K562 (cell line): ENCODE results near the gene PLAAT1. TPM values are rescaled to one million over a fixed set of nuclear protein-coding genes. Genes with fewer than 3 reads are reported as not detected.

Experiments
- ATF6 ChIP-seq: sonication (generic); formaldehyde crosslinking; IDR thresholded peaks from 2 replicates; pipeline ENCODE4 v1.4.0; 2020; ENCODE audit warnings: mild to moderate bottlenecking, missing genetic modification reagents
- KLF10 ChIP-seq: fragments of 250-450 bp; sonication (Bioruptor Pico); IDR thresholded peaks from 2 replicates; pipeline ENCODE4 v1.6.1; 2021; ENCODE audit warnings: matching md5 sums
- ZHX1 ChIP-seq: fragments of 150-350 bp; conservative IDR thresholded peaks from 2 replicates; pipeline ENCODE4 v1.6.1; 2014; ENCODE audit warnings: low read length
- ZNF398 ChIP-seq: fragments of 250-450 bp; sonication (Bioruptor Pico); IDR thresholded peaks from 2 replicates; pipeline ENCODE4 v1.8.0; 2021; ENCODE audit warnings: moderate library complexity, mild to moderate bottlenecking, inconsistent platforms
- polyA plus RNA-seq, 8 experiments: library from polyadenylated mRNA; depleted of rRNA in 4 of 8; stranded (reverse) in 5 of 8; unstranded in 3 of 8; fragments of >200 nt; fragmentation: Nextera tagmentation in 2 of 8; fragmentation: Illumina TruSeq in 1 of 8; extraction: Ambion mirVana in 2 of 8; extraction: Trizol in 1 of 8; gene quantifications; 2 replicates each; pipeline versions ENCODE4 v1.2.1 to v1.2.3, GENCODE V29; 2011 to 2014; ENCODE audit warnings: inconsistent platforms in 1 of 8, missing spikeins in 1 of 8
- total RNA-seq, 7 experiments: library from RNA; depleted of rRNA in 6 of 7; stranded (reverse); fragments of >200 nt in 6 of 7; fragmentation: Illumina TruSeq in 2 of 7; extraction: Trizol in 2 of 7; gene quantifications; 2 replicates each; pipeline versions ENCODE4 v1.2.1 to v1.2.3, GENCODE V29; 2011 to 2021; ENCODE audit warnings: low replicate concordance in 1 of 7

PLAAT1 gene
- total and polyA plus RNA-seq, 9 of the 15 experiments (the other 6 are each of a cell fraction or from before 2014, with no cell fraction given), result 0.34 to 3.1 (median 1.5) TPM

GRCh38 chr3:193317682-193318300, 76.8 kb downstream of the PLAAT1 start (continued):
- TF ChIP-seq ZNF398 (CRISPR knock-in tag), result no peak
- TF ChIP-seq ZHX1, result no peak
- no peak for TF ChIP-seq KLF10 (CRISPR knock-in tag)
- TF ChIP-seq ATF6 (CRISPR knock-in tag), result no peak

Other genes starting within 250 kb of the PLAAT1 start
- not detected in 2 replicates for gene ATP13A5, start 137.5 kb downstream of the PLAAT1 start, total RNA-seq (2014; rRNA removed)
- not detected in 2 replicates for gene ATP13A5, start 137.5 kb downstream of the PLAAT1 start, total RNA-seq (2014; rRNA removed; fragmentation: Illumina TruSeq; extraction: Trizol)
- not detected in 2 replicates for gene ATP13A5, start 137.5 kb downstream of the PLAAT1 start, total RNA-seq (2015; rRNA removed; fragmentation: Illumina TruSeq; extraction: Trizol)
- not detected in 2 replicates for gene ATP13A5, start 137.5 kb downstream of the PLAAT1 start, total RNA-seq (2021)
- gene ATP13A5, start 137.5 kb downstream of the PLAAT1 start, polyA plus RNA-seq (2011; rRNA removed), result not detected in 2 replicates
- gene ATP13A5, start 137.5 kb downstream of the PLAAT1 start, polyA plus RNA-seq (2014; fragmentation: Illumina TruSeq; extraction: Trizol), result not detected in 2 replicates
- not detected for gene ATP13A5, start 137.5 kb downstream of the PLAAT1 start, polyA plus RNA-seq (2014; fragmentation: Nextera tagmentation; extraction: Ambion mirVana)
- gene ATP13A5, start 137.5 kb downstream of the PLAAT1 start, polyA plus RNA-seq (2014; rRNA removed), result not detected in 2 replicates